Muscle of arm (tissue), 14 donors: ENCODE results near the gene HHAT. TPM values are rescaled to one million over a fixed set of nuclear protein-coding genes. Genes with fewer than 3 reads are reported as not detected.
A peak's percentile ranks its signal among the peaks of the same experiment; 100 is the strongest.

Experiments used
- DNase-seq: peaks from one replicate; pipeline ENCODE4 v3.0.0-alpha.2; 2013
- long read RNA-seq, 11 donors: transcript quantifications; one replicate each; lab custom pipeline, GENCODE V29; 2026
- polyA plus RNA-seq, 12 donors: library from polyadenylated mRNA; unstranded; fragments of 120-200 nt; gene quantifications; one replicate each; pipeline ENCODE4 v1.2.1, GENCODE V29; 2013; ENCODE audit not compliant: insufficient read length in 12 of 12

HHAT gene
- 1 to 10 TPM in 11 of 12 donors, not detected in 1; 3.7 to 6.0 (median 5.2) TPM for polyA plus RNA-seq
- long read RNA-seq, donor 1, partial matches to known transcripts = 0 of 1 reads
- long read RNA-seq, donor 1, other reads (novel, unspliced or antisense) = 0 of 1 reads
- long read RNA-seq, donor 2 = 0 reads
- long read RNA-seq, donor 3 = 0 reads
- long read RNA-seq, donor 4 = 0 reads
- long read RNA-seq, donor 5, partial matches to known transcripts = 0 of 2 reads
- long read RNA-seq, donor 5, other reads (novel, unspliced or antisense) = 0 of 2 reads
- long read RNA-seq, donor 6, partial matches to known transcripts = 0 of 1 reads
- long read RNA-seq, donor 6, other reads (novel, unspliced or antisense) = 0 of 1 reads
- long read RNA-seq, donor 7 = 0 reads
- long read RNA-seq, donor 8 = 0 reads
- long read RNA-seq, donor 9 = 0 reads
- long read RNA-seq, donor 10 = 0 reads
- long read RNA-seq, donor 11 = 0 reads

DNA sequence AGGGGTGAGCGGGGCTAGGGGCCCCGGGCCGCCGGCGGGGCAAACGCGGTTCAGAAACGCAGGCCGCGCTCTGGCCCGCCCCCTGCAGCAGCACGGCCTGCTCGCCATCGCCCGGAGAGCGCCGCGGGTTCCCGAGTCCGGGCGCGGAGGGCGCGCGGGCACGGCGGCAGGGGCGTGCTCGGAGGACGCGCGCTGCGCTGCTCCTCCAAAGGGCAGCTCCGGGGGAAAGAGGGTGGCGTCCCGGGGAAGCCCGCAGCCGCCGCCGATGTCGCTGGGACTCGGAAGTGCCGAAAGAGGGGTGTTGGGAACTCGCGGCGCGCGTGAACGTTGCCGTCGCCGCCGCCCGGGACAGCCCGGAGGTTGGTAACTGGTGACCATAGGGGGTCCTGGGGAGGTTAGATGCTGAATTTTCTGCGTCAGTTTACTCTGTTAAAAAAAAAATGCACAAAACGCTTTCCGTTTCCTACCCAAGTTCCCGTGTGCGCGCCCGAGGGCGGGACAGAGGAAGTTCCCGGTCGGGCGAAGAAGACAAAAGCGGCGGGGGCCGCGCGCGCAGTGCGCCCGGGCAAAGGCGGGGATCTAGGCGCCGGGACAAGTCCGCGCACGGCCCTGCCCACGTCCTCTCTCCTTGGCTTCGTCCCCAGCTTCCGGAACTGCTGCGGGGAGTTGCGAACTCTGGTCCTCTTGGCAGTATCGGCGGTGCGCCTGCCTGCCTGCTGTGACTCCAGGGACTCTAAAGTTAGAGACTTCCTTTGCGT, at the start of gene HHAT:
Gene HHAT, plus strand, starts transcription at position 157 of the 758 bp plus-strand sequence. CDS start 20,074 bp downstream, outside the sequence.
- peak; percentile 80 for DNase-seq

DNA sequence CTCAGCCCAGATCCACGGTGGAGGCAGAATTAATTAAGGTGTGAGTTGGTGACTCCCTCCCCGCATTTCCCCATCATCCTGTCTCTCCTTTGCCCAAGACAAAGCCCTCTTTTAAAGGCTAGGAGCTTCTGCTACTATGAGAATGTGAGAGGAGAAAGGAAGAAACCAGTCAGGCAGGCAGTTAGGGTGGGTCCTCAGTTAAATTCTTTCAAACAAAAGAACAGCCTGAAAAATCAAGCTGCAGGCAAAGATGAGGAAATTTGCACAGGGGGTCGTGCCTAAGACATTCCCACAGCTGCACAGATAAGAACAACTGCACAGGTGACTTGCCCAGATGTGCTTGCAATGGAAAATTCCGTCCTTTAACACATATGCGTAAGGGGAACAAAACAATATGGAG, 48.5 kb upstream of the HHAT start:
- no peak for DNase-seq

GRCh38 chr1:210288116-210288515, 40.6 kb upstream of the HHAT start:
- no peak for DNase-seq

- DNase-seq = no peak
These were observed 39.5 kb upstream of the HHAT start for GRCh38 chr1:210289248-210289647.

DNA sequence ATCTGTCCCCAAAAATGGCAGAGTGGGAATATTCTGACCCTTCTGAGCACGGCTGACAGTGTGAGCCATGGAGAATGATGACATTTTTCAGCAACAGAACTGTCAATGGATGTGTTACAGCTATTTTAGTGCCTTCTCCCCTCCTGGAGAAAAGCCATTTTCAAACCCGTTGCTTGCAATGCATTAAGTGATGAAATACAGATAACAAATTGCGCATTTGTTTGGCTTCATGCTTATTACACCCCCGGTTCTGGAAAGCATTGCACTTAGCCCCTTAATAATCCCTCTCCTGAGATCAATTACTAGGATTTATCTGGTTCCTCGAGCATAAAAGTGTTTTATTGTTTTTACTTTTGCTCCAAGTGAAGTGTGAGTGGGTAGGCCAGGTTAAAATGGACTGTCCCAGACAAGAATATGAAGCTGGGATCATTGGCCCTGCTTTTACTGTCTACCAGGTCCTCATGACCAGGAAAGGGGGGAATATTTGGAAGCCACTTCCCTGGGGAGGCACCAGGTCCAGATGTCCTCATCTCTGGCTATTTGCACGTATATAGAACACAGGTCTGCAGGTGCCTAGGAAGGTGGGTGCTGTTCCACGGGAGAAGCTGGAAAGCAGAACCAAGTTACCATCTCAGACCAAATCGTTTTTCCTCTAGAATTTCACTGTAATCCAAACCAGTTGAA, 37.5 kb upstream of the HHAT start:
- no peak for DNase-seq

DNA sequence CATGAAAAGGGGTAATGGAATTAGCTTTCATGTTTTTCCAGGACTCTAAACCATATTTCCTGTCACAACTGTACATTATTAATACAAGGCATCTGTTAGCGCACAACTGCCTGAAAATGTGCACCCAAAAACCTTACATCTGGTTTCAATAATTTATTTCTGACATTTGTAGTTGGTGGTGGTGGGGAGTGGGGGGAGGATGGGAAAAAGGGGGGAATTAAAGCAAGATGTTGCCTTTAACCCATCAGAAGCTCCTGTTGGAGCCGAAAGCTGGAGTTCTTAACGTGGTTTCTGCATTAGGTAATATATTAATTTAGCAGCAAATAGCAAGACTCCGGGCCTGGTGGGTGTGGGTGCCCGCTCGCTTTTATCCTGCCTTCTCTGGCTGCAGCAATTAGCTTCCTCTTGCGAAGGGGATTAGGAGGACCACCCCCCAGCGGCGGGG, 36.9 kb upstream of the HHAT start:
- peak; percentile 82 for DNase-seq

GRCh38 chr1:210292231-210292871, 36.4 kb upstream of the HHAT start:
- peak; percentile 85 for DNase-seq

DNA sequence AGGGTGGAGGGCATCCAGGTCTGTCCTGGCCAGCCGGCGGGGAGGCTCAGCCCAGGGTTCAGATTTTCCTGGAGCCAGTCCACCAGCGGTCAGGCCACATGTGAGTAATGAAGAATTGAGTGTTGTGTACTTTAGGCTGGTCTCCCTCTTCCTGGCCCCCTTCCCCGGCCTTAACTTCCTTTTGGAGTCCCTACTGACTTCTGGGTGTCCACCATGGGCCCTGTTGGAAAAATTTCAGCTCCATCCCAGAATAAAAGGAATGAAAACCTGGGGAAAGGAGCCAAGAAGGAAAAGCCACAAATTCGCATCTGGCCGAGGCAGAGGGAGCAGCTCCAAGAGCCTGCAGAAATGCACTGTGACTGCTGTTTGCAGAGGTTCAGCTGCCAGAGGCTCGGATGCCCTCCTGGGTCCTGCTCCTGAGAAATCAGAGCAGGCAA, 35.5 kb upstream of the HHAT start:
- peak; percentile 88 for DNase-seq

DNA sequence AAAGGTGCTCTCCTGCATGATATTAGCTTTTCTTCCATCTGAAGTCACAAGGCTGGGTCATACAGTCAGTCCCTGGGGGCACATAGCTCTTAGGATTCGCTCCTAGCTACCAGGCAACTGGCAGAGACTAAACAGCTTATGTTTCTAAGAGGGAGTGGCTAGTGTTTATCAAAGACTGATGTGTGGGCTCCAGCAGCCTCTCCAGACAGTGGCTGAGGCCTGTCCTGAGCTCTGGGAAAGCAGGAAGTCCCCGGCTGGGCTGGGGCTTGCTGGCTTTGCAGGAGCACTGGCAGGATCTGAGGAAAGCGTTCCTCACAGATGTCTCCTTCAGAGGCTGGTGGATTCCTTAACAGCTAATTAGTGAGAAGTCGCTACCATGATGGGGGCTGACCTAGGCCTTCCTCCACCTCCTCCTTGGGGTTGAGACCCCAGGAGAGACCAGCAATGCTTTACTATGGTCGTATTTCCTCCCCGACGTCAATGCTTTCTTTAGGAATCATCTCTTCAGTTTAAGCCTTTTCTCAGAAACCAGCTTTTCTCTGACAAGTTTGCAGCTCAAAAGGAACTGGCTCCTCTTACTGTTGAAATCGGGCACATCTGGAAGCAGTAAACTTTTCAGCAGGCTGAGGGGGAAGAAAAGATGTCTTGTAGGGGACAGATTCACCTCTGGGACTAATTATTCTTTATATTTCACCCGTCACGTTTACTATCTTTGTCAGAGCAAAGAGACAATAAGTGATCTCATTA, 33.5 kb upstream of the HHAT start:
- DNase-seq = peak; percentile 57

GRCh38 chr1:210296682-210297081, 32.0 kb upstream of the HHAT start:
- DNase-seq = no peak

GRCh38 chr1:210298296-210298695, 30.4 kb upstream of the HHAT start:
- peak; percentile 46 for DNase-seq

- DNase-seq = no peak
These were observed 29.8 kb upstream of the HHAT start for GRCh38 chr1:210298936-210299335.

DNA sequence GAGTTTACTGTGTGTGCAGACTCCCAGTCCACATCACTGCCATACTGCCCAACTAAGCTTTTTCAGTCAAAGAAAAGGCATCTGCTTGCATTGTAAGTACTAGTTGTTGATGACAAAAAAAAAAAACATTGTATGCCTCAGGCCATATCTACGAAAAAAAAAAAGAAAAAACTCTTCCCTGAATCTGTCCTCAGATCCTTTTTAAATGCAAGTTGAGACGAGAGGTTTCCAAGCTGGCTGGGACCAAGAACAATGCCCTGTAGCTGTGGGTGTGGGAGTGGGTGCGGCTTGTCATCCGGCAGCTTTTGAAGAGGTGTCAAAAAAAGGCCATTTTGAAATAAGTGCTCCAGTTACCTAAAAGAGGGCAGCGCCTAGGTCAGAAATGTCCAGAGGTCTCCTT, 29.2 kb upstream of the HHAT start:
- DNase-seq = no peak

DNA sequence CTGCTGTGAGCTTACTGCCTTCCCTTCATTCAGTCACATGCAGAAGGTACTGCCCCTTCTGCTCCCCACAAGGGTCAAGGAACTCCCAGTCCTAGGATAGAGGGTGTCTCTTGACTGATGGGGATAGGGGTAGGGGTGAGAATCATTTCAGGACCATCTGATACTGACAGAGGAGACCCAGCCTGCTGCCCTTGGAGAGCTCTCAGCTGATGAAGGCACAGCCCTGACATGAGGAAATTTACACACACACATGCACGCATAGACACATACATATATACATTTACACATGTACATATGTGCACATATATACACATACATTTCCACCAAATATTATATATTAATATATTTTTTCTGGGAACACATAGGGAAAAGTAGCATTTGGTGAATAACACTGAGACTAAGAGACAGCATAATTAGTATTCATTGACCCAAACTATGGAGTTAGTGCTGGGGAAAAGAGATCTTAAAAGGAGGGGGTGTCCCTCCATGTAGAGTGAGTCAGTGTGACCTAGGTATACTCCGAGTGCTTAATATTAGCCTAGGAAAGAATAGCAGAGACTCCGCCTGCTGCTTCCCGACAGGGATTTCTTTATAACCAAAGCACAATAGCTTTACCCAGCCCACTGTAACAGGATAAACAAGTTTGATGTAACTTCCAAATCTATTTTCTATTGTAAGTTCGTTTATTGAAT, 27.6 kb upstream of the HHAT start:
- DNase-seq = no peak

DNA sequence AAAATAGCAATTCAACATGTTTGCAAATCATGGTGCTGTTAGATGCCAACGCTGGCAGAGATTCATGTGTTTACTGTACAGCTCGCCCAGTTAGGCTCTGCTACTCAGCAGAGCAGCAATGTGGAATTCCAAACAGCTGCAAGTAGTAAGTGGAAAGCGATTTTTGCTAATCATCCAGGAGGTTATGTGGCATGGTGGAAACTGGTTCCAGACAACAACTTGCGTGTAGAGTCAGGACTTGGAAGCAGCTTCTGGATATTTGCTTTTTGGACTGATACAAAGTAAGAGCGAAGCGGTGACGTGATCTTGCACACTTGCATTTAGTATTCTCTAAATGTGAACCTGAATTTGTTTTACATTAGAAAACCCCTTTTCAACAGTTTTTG, 27.1 kb upstream of the HHAT start:
- DNase-seq = peak; percentile 54

DNA sequence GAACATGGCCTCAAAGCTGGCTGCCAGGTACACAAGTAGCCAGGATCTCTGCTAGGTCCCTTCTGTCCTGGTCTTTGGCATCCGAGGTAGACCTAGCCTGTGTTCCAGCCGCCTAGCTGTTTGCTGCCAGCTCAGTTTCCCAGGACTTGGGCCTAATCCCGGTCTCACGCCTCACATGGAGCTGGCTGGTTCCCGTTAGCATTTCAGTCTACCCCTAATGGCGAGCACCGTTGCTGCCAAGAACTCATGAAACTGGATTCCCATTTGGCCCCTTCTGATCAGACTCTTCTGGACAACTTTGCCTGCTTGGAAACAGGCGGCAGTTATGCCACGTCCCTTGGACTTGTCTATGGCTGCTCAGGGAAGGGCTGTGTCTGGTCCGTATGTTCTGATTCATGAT, 26.2 kb upstream of the HHAT start:
- DNase-seq = no peak

DNA sequence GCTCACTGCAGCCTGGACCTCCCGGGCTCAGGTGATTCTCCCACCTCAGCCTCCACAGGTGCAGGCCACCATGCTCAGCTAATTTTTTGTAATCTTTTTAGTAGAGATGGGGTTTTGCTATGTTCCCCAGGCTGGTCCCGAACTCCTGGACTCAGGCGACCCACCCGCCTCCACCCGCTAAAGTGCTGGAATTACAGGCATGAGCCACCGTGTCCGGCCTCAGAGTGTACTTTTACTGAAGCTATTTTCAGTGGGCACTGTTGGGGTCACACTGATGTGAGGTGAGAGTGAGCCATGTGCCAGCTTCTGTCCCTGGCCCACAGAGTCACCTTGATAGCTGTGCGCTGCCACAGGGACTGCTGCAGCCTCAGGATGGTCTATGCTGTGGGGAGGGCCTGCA, 25.3 kb upstream of the HHAT start:
- no peak for DNase-seq

GRCh38 chr1:210310562-210311153, 18.0 kb upstream of the HHAT start:
- DNase-seq = no peak

GRCh38 chr1:210311726-210312493, 16.8 kb upstream of the HHAT start:
- no peak for DNase-seq
